Activated CD4-positive, CD25-positive, alpha-beta regulatory T cell treated with anti-CD3 and anti-CD28 coated beads, Interleukin-2, amount 50 U/mL, for 24 hours (primary cell): Measurements from ENCODE around the gene LRRC61.

Experiments
- ATAC-seq, 2 donors: fragments of 150-1000 bp; cut with Tn5 transposase; one replicate each; pipeline ENCODE4 v1.10.0; 2021; ENCODE audit warnings: mild to moderate bottlenecking in 1 of 2, moderate library complexity in 1 of 2

LRRC61 gene

DNA sequence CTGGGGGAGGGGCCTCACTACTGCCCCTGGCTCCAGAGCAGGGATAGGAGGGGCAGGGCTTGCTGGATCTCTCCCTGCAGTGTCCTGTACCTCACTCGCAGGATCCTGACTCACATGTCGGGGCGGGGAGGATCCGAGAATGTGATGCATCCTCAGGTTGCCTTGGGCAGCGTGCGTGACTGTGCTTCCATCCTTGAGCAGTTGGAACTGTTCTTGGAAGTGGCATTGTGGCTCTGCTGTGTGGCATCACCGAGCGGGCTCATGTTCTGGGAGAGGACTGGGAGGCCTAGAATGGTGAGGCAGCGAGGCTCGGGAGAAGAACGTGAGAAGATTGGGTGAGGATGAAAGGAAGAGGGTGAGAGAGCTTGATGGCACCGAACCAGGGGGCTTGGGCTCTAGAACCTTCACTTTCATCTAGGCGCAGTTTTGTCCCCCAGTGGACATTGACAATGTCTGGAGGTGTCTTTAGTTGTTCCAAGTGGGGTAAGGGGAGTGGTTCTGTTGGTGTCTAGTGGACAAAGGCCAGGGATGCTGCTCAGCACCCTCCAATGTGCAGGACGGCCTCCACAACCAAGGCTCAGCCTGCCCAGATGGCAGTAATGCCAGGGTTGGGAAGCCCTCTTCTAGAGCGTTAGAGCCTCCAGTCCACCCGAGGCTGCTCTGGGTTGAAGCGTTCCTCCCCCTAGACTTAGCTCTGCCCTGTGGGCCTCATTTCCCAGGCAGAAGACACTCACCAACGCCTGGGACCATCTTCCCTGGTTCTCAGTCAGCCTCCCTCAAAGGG, 9.9 kb downstream of the LRRC61 start:
- ATAC-seq, result no peak

DNA sequence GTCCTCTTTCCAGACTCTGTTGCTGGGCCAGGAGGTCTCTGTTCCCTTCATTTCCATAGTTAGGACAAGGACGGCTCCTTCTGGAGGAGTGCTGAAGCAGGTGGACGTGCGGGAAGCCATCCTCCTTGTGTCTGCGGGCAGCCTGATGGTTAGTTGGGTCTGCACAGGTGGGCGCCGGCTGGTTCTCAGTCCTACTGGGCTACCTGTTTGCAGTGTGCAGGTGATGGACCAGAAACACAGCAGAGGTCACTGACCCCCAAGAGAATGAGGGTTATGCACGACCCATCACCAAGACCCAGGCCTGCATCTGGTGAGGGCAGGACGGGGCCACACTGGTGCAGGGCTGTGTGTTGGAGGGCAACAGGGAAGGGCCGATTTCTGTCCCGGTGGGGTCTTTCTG, 10.5 kb downstream of the LRRC61 start:
- no peak for ATAC-seq

DNA sequence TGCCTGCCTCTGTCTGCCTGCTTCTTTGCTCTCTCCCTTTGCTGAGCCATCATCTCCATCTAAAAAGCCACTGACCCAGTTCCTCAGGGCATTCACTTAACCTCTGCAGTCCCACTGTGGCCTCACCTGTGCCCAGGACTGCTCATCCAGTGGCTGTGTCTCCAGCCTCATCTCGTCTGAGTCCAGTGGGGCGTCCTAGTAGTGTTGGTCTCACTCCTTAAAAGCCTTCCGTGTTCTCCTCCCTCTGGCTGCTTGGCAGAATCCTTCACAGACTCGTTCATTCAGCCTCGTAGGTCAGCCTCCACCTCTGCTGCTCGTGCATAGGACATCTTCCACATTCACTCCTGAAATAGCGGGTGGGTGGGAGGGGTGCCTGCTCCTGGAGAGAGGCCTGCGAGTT, 11.0 kb downstream of the LRRC61 start:
- ATAC-seq, result no peak

DNA sequence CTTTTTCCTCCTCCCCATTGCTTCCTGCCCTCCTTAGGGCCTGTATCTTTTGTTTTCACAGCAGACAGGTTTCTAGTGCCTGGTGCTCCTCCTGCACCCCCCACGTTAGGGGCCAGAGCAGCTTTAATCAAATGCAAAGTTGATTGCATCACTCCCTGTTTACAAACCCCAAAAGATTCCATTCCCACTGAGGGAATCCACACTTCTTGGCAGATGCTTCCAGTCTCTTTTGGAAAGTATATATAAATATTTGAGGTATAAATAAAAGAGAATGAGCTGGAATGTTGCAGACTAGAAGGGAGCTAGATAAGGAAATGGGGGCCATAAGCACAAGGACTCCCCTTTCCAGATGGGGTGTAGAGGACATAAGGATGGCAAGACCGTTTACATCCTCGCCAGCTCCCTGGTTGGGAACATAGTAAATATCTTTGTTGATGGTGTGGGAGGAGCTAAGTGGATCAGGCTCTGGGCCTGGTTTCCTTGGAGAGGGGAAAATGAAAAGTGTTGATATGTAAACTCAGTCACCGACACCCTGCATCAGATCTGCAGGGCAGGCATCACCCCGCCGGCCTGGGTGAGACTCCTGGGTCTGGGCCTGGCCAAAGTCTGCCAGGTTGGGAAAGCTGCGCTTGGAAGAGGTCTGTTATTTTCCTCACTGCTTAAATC, 12.1 kb downstream of the LRRC61 start:
- no peak for ATAC-seq

DNA sequence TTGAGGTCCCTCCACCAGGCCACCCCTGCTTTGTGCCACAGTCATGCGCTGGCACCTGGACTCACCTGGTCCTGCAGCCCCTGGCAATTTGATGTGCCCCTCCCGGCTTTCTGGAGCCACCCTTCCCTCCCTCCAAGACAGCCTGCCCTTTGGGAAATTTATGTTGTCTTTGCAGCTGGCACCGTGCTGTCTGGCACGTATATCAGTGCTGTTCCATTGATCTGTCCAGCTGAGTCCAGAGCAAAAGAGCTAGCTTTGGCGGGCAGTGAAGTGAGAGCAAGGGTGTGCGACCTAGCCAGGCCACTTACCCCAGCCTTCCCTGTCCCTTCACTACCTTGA, 12.6 kb downstream of the LRRC61 start:
- no peak for ATAC-seq

DNA sequence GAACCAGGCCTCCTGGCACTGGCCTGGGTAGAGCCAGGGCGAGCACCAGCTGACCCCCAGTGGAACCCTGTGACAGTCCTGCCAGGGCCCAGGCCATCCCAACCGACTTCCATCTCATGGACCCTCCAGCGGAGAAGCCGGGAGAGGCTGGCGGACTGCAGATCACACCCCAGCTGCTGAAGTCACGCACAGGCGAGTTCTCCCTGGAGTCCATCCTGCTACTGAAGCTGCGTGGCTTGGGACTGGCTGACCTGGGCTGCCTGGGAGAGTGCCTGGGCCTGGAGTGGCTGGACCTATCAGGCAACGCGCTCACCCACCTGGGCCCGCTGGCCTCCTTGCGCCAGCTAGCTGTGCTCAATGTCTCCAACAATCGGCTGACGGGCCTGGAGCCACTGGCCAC, 13.6 kb downstream of the LRRC61 start:
- no peak for ATAC-seq

DNA sequence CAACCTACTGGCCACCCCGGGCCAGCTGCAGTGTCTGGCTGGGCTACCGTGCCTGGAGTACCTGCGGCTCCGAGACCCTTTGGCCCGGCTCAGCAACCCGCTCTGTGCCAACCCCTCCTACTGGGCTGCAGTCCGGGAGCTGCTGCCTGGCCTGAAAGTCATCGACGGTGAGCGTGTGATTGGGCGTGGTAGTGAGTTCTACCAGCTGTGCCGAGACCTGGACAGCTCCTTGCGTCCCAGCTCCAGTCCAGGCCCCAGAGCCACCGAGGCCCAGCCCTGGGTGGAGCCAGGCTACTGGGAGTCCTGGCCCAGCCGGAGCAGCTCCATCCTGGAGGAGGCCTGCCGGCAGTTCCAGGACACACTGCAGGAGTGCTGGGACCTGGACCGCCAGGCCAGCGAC, 14.0 kb downstream of the LRRC61 start:
- no peak for ATAC-seq

DNA sequence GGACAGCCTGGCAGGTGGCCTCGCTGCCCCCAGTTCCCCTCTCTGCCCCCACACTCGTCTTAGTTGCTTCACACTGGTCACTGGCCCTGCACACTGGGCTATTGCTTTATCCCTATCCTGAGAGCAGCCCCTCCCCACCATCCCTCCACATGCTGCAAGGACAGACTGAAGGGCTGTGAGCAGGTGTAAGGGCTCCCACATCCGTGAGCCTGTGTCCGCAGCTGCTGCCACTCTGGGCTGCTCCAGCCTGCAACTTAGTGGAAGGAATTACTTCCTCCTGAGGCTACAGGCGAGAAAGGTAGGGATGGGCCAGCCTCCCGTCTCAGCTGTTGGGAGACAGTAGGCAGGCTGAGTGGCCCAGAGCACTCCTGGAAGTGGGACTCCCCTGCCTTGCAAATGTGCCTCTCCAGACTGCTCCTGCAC, 14.5 kb downstream of the LRRC61 start:
- no peak for ATAC-seq

DNA sequence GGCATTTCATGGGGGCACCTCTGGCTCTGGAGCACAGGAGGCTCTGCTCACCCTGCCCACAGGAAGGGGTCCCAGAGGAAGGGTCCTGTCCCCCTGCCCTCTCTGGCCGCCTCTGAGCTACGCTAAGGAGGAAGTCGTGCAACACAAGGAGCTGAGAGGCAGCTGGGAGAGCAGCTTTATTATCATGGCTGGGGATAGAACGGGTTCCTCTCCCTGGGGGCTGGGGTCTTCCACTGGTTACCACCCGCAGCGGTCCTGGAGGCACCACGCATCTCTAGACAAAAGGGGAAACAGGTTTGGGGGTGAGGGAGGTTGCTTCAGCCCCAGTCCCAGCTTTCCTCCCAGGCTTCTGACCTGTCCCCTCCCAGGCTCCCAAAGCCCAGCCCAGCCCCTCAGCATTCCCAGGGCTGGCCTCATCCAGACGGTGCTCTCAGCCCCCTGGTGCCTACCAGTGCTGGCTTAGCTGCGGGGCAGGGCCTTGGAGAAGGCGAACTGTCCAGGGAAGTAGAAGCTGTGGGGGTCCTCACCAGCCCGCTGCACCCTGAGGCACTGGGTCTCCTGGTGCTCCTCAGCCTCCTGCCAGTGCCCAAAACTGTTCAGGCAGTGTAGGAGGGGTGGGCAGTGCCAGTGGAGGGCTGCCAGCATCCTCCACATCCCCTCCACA, 15.1 kb downstream of the LRRC61 start:
- ATAC-seq, result no peak

DNA sequence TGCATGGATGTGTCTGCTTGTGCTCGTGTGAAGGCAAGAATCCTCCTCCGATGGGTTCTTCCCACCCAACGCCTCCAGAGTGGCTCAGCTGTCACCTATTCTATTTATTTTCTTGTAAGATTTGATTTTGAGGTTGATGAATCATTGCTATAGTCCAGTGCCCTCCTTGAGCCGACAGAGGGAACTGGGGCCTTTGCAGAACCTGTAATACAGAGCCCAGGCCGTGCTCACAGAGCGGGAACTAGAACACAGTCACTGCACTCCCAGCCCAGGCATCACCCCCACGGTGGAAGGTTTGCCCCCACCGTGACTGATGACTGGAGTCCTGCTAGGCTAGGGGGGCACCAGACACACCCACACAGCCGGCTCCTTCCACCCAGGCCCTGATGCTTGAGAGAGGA, 16.3 kb downstream of the LRRC61 start:
- no peak for ATAC-seq

DNA sequence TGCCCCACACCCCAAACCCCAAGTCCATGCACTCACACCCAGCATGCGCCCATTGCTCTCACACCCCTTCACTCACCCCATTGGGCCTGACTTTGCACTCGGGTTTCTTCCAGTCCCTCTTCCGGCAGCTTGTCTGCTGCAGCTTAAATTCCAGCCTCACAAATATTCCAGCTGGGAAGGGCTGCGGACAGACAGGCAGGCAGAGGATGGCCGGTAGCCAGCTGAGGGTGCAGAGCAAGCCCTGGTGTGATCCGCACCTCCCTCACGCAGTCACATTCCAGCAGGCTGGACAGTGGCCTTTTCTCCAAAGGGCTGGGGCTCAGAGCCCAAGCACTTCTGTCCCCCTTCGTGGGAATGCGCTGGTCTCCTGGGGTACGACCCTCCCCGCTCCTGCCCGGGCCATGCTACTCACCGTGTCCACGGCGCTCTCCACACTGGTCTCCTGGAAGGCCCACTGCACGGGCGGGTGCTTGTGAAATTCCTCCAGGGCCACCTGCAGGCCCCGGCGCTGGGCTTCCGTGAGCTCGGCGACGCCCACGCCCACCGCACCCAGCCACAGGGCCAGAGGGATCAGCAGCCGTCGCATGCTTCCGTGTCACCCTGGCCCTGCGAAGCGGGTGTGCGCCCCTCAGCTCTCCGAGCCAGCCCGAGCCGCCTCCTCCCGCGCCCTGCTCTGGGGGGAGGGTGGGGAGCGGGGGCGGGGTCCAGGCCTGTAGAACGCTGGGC, 17.0 kb downstream of the LRRC61 start:
- peak; percentile 24 to 44 for ATAC-seq

DNA sequence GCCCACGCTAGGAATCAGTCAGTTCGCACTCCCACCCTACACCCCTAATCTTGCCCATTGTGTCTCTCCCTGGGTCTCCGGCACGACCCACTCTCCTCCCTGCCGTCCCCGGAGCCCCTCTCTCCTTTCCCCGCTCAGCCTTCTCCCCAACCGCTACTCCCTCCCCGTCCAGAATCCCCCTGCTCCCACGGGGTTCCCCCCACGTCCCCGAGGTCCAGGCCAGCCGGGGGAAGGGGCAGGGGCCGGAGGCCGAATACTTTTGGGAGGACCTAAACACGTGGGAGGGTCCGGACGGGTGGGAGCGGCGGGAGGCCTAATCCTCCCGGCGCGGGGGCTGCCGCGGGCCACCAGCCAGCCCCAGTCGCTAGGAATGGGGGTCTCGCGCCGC, 17.7 kb downstream of the LRRC61 start:
- no peak for ATAC-seq

DNA sequence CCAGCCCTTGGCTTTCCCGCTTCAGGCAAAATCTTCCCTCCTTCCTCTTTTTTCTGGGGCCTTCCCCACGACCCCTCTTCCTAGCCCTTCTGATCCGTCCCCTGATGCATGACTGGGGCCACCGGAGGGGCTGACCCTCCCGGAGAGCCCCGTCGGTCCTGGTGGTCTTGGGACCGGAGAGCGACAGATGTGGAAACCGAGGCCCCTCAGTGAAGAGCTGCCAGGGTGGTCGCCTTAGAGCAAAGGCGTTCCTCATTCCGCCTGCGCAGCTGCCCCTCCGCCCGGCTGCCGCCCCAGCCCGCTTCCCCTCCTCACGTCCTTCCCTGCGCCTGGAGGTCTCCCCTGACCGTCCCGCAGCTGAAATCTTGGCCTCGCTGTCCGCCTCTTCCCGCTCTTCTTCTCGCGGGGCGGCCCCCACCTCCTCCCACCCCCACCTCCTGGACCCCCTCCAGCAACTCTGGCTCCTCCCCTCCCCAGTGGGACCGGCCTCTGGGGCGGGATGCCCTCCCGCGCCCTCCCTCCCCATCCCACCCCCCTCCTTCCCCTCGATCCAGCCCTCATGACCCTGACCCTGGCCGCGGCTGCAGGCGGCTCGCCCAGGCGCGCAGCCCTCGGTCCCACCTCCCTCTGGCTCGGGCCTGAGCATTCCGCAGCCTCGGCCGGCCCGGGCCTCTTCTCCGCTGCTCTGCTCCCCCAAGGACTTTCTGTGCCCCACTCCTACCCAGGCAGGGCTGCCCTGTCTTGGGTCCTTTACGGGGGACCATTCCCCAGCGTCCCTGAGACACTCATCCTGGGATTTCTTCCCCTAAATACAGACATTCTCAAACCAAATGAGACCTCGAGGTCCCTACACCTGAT, 18.3 kb downstream of the LRRC61 start, which contains the start of gene RARRES2:
RARRES2 (minus strand) TSS at position 367 of the 858 bp plus-strand sequence. CDS start 1,020 bp downstream, outside the sequence.
- no peak for ATAC-seq

DNA sequence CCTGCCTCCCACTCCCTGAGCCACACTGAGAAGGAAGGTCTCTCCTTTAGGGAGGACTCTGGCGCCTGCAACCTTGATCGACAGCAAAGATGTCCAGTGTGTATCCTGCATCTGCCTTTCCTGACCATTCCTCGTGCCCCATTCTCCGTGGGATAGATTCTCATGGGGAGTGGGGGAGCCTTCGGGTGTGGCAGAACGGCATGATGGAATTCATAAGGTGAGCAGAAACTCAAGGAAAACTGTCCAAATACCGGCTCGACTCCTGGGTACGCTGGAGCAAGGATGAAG, 18.9 kb downstream of the LRRC61 start:
- ATAC-seq, result no peak

DNA sequence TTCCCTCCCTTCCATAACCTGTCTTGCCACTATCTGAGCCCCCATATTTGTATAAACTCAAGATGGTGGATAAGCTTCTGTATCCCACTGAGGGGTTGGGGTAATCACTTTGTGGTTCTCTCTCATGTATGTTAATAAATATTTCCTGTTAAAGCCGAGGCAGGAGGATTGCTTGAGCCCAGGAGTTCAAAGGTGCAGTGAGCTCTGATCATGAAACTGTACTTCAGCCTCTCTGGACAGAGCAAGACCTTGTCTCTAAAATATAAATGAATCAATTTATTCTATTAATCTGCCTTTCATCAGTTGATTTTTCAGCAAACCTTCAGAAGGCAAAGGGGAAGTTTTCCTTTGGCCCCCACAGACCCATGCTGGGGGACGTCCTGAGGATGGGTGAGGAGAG, 20.1 kb downstream of the LRRC61 start:
- ATAC-seq, result no peak

DNA sequence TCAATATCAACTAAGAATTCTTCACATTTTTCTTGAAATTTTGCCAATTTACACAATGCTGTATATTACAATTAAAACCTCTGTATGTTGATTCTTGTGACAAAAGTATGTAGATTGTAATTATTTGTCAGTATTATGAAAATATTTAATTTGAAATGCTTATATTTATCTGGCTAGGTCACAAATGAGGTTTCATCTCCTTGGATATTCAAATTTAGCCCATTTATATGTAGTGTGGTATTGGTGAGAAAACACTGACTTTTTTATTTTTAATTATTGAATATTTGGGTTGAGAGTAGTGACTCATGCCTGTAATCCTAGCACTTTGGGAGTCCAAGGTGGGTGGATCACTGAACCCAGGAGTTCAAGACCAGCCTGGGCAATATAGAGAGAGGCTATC, 21.1 kb downstream of the LRRC61 start:
- ATAC-seq, result no peak

DNA sequence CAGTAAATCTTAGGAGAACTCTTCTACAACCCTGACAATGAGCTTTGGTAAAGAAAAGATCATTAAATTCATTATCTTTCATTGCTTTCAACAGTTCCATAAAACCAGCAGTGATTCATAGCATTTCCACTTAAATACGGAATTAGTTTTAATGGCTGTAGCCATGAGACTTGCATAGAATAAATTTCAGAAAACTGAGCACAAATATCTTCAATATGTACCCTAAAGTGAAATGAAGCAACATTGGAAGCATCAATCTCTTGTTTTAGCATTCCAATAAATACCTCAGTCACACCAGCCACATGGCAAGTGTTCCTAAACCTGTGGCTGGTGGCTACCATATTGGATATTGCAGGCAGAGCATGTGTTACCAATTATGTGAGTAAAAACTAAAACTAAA, 21.9 kb downstream of the LRRC61 start:
- no peak for ATAC-seq

DNA sequence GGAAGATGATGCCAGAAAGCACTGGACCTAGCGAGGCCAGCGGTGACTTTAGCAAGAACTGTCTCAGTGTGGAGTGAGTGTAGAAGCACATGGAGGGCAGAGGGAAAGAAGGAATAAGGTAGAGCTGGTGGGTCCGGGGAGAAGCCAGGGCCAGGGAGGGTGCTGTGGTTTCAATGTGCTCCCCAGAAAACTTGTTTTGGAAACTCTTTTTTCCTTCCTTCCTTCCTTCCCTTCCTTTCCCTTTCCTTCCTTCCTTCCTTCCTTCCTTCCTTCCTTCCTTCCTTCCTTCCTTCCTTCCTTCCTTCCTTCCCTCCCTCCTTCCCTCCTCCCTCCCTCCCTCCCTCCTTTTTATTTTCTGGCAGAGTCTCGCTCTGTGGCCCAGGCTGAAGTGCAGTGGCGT, 23.8 kb downstream of the LRRC61 start:
- no peak for ATAC-seq

DNA sequence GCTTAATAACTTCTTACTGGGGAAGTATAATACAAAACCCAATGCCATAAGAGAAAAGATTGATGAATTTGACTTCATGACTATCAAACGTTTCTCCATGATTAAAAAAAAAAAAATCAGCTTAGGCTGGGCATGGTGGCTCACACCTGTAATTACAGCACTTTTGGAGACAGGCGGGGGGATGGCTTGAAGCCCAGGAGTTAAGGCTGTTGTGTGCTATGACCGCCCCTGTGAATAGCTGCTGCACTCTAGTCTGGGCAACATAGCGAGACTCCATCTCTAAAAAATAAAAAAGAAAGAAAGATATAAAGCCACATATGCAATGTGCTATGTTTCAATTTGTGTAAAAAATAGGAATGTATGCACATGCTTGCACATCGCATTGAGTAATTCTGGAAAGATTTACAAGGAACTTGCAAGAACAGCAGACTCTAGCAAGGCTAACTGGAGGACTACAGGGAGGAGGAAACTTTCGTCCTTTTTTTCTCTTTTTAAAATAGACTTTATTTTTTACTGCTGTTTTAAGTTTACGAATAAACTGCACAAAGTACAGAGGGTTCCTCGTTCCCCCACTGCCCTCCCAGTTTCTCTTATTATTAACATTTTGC, 28.5 kb downstream of the LRRC61 start:
- no peak for ATAC-seq

DNA sequence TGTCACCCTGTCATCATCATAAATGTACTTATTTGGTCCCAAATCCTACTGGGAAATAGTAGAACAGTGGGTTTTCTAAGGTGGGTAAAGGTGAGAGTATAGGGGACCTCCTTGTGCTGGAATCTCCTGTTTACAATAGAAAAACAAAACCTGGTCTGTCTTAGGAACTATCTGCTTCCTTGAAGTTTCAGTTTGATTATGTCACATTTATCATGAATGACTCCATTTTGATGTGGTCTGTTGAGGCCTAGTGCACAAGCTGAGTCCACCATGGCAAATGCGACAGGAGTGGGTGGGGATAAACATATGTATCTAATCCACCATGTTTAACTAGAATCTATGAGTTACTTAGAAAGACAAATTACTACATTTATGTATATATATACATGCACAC, 32.5 kb downstream of the LRRC61 start:
- ATAC-seq, result no peak

DNA sequence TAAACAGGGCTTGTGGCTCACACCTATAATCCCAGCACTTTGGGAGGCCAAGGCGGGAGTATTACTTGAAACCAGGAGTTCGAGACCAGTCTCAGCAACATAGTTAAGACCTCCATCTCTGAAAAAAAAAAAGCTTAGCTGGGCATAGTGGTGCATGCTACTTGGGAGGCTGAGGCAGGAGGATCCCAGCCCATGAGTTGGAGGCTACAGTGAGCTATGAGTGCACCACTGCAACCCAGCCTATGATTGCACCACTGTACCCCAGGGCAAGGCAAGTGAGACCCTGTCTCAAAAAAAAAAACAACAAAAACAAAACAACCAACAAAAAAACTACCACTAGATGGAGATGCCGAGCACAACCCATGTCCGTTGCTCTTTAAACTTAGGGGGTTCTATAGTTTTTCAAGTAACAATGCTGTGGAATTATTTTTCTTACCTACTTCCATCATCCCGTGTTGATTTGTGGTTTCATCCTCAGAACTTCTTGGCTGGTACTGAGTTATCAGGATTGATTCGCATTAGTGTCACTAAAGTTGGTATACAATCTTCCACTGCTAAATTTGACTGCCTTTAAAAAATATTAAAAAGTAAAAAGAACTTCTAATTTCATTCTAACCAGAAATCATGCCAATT, 33.2 kb downstream of the LRRC61 start:
- ATAC-seq, result no peak

DNA sequence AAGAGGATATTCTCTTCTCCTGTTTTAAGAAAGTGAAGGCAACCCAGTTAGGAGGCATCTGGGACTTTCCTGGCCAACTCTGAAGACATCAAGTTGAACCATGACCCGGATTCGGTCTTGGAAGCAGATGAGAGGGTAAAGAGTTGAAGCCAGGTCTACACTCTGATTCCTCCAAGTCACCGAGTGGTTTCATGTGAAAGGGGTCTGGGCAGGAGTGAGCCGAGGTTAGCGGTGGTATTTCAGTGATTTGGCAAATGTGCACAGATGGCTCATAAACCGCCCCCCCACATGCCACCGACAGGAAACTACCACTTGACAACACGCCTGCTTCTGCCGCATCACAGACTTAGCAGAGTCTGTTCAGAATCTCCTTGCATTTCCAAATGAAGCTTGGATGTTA, 34.1 kb downstream of the LRRC61 start:
- ATAC-seq, result peak; percentile 82 to 85
